ENCODE data around the gene ATP6V0D1. TPM values are rescaled to one million over a fixed set of nuclear protein-coding genes. Genes with fewer than 3 reads are reported as not detected.

The ATP6V0D1 gene
- total and polyA plus RNA-seq, 2 experiments from 2014 or later: 20.6 to 68.7 TPM

DNA sequence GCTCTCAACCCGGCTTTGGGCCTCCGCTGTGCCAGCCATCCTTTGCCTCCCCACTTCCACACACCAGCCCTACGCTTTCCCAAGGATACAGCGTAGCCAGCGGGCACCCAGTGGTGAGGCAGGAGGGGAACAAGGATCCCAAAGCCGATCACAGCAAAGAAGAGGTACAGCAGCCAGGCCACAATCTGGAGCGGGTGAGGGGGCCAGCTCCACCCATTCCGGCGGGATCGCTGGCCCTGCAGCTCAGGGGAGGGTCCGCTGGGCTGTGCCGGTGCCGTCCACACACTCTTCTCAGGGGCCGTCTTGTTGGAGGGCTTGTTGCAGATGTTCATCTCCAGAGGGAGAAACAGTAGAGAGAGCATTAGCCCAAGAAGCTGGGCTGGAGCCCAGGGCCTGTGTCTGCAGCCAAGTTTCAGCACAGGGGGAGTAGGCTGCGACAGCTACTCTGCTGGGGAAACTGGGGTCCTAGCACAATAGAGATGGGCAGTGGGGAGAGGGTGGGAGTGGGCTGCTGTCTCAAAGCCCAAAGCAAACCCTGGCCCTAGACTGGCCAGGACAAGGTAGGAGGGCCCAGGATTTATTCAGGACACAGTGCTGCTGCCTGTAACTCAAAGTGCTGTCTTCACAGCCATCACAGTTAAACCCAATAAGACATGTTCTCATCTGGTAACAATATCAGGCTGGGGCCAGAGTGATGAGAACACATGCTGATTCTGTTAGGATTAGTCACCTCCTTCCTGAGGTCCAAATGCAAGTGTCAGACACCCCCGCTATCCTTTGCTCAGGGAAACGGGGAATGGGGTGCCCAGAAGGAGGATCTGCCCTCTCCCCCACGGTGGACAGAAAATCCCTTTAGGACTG, 74.6 kb downstream of the ATP6V0D1 start:
- no peak for ATAC-seq
- Mint-ChIP-seq H3K27me3 (ENCODE audit: insufficient read depth, low read depth, poor library complexity) (peaks cover 6% of the 10 kb centered on the region), H3K36me3 (ENCODE audit: low read depth) (no peaks in the 10 kb centered on the region; the same call in 2 of the 3 replicates), H3K9me3 (no peaks in the 10 kb centered on the region), H3K27ac (no peak overlapping the region), H3K4me1 (peaks cover 29% of the 10 kb centered on the region), H3K4me3 (no peak overlapping the region)
- Histone ChIP-seq H3K79me2 (replicated peaks; ENCODE audit: insufficient read depth) (no peaks in the 10 kb centered on the region), H3K4me2 (no peak overlapping the region), H3K36me3 (ENCODE audit: insufficient read depth) (no peaks in the 10 kb centered on the region), H3F3A (replicated peaks; ENCODE audit: low read depth) (no peaks in the 10 kb centered on the region), H4K20me1 (replicated peaks; ENCODE audit: insufficient read depth) (no peaks in the 10 kb centered on the region), H3K4me1 (ENCODE audit: insufficient read depth) (peaks cover 25% of the 10 kb centered on the region; the same call in 1 of the 2 replicates), H3K9me2 (ENCODE audit: insufficient read depth) (no peaks in the 10 kb centered on the region), H2AFZ (no peak overlapping the region), H3K27me3 (ENCODE audit: insufficient read depth) (0 out of 2 replicates have a peak, but pooled peaks cover 3% of the 10 kb centered on the region), H3K4me3 (no peak overlapping the region), H3K27ac (ENCODE audit: low read depth) (no peak overlapping the region)
- no peak for DNase-seq (ENCODE audit: low spot score)
- TF ChIP-seq ZNF114 (CRISPR knock-in tag; IDR thresholded peaks at IDR 0.05): no peak
- no peak for TF ChIP-seq JUNB (IDR thresholded peaks at IDR 0.05; ENCODE audit: unreplicated experiment)
- TF ChIP-seq, protein P1, sequence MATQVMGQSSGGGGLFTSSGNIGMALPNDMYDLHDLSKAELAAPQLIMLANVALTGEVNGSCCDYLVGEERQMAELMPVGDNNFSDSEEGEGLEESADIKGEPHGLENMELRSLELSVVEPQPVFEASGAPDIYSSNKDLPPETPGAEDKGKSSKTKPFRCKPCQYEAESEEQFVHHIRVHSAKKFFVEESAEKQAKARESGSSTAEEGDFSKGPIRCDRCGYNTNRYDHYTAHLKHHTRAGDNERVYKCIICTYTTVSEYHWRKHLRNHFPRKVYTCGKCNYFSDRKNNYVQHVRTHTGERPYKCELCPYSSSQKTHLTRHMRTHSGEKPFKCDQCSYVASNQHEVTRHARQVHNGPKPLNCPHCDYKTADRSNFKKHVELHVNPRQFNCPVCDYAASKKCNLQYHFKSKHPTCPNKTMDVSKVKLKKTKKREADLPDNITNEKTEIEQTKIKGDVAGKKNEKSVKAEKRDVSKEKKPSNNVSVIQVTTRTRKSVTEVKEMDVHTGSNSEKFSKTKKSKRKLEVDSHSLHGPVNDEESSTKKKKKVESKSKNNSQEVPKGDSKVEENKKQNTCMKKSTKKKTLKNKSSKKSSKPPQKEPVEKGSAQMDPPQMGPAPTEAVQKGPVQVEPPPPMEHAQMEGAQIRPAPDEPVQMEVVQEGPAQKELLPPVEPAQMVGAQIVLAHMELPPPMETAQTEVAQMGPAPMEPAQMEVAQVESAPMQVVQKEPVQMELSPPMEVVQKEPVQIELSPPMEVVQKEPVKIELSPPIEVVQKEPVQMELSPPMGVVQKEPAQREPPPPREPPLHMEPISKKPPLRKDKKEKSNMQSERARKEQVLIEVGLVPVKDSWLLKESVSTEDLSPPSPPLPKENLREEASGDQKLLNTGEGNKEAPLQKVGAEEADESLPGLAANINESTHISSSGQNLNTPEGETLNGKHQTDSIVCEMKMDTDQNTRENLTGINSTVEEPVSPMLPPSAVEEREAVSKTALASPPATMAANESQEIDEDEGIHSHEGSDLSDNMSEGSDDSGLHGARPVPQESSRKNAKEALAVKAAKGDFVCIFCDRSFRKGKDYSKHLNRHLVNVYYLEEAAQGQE (IDR thresholded peaks at IDR 0.05; ENCODE audit: unreplicated experiment): no peak
- TF ChIP-seq CREB1 (CRISPR knock-in tag; IDR thresholded peaks at IDR 0.05; ENCODE audit: low read depth): no peak
- TF ChIP-seq, protein P2, sequence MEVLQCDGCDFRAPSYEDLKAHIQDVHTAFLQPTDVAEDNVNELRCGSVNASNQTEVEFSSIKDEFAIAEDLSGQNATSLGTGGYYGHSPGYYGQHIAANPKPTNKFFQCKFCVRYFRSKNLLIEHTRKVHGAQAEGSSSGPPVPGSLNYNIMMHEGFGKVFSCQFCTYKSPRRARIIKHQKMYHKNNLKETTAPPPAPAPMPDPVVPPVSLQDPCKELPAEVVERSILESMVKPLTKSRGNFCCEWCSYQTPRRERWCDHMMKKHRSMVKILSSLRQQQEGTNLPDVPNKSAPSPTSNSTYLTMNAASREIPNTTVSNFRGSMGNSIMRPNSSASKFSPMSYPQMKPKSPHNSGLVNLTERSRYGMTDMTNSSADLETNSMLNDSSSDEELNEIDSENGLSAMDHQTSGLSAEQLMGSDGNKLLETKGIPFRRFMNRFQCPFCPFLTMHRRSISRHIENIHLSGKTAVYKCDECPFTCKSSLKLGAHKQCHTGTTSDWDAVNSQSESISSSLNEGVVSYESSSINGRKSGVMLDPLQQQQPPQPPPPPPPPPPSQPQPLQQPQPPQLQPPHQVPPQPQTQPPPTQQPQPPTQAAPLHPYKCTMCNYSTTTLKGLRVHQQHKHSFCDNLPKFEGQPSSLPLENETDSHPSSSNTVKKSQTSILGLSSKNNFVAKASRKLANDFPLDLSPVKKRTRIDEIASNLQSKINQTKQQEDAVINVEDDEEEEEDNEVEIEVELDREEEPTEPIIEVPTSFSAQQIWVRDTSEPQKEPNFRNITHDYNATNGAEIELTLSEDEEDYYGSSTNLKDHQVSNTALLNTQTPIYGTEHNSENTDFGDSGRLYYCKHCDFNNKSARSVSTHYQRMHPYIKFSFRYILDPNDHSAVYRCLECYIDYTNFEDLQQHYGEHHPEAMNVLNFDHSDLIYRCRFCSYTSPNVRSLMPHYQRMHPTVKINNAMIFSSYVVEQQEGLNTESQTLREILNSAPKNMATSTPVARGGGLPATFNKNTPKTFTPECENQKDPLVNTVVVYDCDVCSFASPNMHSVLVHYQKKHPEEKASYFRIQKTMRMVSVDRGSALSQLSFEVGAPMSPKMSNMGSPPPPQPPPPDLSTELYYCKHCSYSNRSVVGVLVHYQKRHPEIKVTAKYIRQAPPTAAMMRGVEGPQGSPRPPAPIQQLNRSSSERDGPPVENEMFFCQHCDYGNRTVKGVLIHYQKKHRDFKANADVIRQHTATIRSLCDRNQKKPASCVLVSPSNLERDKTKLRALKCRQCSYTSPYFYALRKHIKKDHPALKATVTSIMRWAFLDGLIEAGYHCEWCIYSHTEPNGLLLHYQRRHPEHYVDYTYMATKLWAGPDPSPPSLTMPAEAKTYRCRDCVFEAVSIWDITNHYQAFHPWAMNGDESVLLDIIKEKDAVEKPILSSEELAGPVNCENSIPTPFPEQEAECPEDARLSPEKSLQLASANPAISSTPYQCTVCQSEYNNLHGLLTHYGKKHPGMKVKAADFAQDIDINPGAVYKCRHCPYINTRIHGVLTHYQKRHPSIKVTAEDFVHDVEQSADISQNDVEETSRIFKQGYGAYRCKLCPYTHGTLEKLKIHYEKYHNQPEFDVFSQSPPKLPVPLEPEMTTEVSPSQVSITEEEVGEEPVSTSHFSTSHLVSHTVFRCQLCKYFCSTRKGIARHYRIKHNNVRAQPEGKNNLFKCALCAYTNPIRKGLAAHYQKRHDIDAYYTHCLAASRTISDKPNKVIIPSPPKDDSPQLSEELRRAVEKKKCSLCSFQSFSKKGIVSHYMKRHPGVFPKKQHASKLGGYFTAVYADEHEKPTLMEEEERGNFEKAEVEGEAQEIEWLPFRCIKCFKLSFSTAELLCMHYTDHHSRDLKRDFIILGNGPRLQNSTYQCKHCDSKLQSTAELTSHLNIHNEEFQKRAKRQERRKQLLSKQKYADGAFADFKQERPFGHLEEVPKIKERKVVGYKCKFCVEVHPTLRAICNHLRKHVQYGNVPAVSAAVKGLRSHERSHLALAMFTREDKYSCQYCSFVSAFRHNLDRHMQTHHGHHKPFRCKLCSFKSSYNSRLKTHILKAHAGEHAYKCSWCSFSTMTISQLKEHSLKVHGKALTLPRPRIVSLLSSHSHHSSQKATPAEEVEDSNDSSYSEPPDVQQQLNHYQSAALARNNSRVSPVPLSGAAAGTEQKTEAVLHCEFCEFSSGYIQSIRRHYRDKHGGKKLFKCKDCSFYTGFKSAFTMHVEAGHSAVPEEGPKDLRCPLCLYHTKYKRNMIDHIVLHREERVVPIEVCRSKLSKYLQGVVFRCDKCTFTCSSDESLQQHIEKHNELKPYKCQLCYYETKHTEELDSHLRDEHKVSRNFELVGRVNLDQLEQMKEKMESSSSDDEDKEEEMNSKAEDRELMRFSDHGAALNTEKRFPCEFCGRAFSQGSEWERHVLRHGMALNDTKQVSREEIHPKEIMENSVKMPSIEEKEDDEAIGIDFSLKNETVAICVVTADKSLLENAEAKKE (CRISPR knock-in tag; IDR thresholded peaks at IDR 0.05): no peak
- TF ChIP-seq, protein P3, sequence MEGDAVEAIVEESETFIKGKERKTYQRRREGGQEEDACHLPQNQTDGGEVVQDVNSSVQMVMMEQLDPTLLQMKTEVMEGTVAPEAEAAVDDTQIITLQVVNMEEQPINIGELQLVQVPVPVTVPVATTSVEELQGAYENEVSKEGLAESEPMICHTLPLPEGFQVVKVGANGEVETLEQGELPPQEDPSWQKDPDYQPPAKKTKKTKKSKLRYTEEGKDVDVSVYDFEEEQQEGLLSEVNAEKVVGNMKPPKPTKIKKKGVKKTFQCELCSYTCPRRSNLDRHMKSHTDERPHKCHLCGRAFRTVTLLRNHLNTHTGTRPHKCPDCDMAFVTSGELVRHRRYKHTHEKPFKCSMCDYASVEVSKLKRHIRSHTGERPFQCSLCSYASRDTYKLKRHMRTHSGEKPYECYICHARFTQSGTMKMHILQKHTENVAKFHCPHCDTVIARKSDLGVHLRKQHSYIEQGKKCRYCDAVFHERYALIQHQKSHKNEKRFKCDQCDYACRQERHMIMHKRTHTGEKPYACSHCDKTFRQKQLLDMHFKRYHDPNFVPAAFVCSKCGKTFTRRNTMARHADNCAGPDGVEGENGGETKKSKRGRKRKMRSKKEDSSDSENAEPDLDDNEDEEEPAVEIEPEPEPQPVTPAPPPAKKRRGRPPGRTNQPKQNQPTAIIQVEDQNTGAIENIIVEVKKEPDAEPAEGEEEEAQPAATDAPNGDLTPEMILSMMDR (conservative IDR thresholded peaks at IDR 0.05; ENCODE audit: low read depth in 2 of 2): no peak
- TF ChIP-seq EZH2 (IDR thresholded peaks at IDR 0.05; ENCODE audit: low read depth, unreplicated experiment): no peak
- TF ChIP-seq, protein P4, sequence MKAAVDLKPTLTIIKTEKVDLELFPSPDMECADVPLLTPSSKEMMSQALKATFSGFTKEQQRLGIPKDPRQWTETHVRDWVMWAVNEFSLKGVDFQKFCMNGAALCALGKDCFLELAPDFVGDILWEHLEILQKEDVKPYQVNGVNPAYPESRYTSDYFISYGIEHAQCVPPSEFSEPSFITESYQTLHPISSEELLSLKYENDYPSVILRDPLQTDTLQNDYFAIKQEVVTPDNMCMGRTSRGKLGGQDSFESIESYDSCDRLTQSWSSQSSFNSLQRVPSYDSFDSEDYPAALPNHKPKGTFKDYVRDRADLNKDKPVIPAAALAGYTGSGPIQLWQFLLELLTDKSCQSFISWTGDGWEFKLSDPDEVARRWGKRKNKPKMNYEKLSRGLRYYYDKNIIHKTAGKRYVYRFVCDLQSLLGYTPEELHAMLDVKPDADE (IDR thresholded peaks at IDR 0.05): no peak
- no peak for TF ChIP-seq NANOG (IDR thresholded peaks at IDR 0.05; ENCODE audit: borderline replicate concordance)
- no peak for TF ChIP-seq ZNF331 (CRISPR knock-in tag; IDR thresholded peaks at IDR 0.05; ENCODE audit: low read depth)
- TF ChIP-seq POLR2AphosphoS5 (IDR thresholded peaks at IDR 0.05; ENCODE audit: low read depth): no peak
- TF ChIP-seq EZH2phosphoT487 (IDR thresholded peaks at IDR 0.05; ENCODE audit: unreplicated experiment): no peak
- TF ChIP-seq STAT1 (IDR thresholded peaks at IDR 0.05; ENCODE audit: unreplicated experiment): no peak
